ENCODE data around the gene DUOX1. TPM values are rescaled to one million over a fixed set of nuclear protein-coding genes. Genes with fewer than 3 reads are reported as not detected.

Gene DUOX1
- total and polyA plus RNA-seq, 2 donors, result 0.61 to 4.3 TPM

Other genes with a start within 250 kb of the DUOX1 start
- not detected for gene TERB2, start 173.3 kb upstream of the DUOX1 start, total RNA-seq
- not detected for gene TERB2, start 173.3 kb upstream of the DUOX1 start, polyA plus RNA-seq
- 17.2 TPM for gene SORD, start 106.8 kb upstream of the DUOX1 start, total RNA-seq
- 4.3 TPM for gene SORD, start 106.8 kb upstream of the DUOX1 start, polyA plus RNA-seq
- gene DUOX2, start 15.8 kb upstream of the DUOX1 start, total RNA-seq, result 0.05 TPM
- gene DUOX2, start 15.8 kb upstream of the DUOX1 start, polyA plus RNA-seq, result 0.37 TPM
- gene DUOXA2, start 15.7 kb upstream of the DUOX1 start, total RNA-seq, result 0.05 TPM
- gene DUOXA2, start 15.7 kb upstream of the DUOX1 start, polyA plus RNA-seq, result 0.23 TPM
- gene DUOXA1, start 115 bp upstream of the DUOX1 start, total RNA-seq, result 0.24 TPM
- 4.8 TPM for gene DUOXA1, start 115 bp upstream of the DUOX1 start, polyA plus RNA-seq
- gene SHF, start 58.0 kb downstream of the DUOX1 start, total RNA-seq, result 2.7 TPM
- 5.7 TPM for gene SHF, start 58.0 kb downstream of the DUOX1 start, polyA plus RNA-seq
- not detected for gene SLC28A2, start 122.2 kb downstream of the DUOX1 start, total RNA-seq
- gene SLC28A2, start 122.2 kb downstream of the DUOX1 start, polyA plus RNA-seq, result 0.02 TPM
- 40.2 TPM for gene GATM, start 248.6 kb downstream of the DUOX1 start, total RNA-seq
- gene GATM, start 248.6 kb downstream of the DUOX1 start, polyA plus RNA-seq, result 19.3 TPM